HepG2 (cell line): ENCODE measurements around the gene MAP2K7. TPM values are rescaled to one million over a fixed set of nuclear protein-coding genes. Genes with fewer than 3 reads are reported as not detected.
A peak's percentile ranks its signal among the peaks of the same experiment; 100 is the strongest.

Experiments used
- AKAP8 ChIP-seq: sonication (generic); formaldehyde crosslinking; IDR thresholded peaks from 2 replicates; pipeline ENCODE4 v1.5.1; 2020; ENCODE audit warnings: mild to moderate bottlenecking, missing genetic modification reagents
- BCL6 ChIP-seq: IDR thresholded peaks from 2 replicates; pipeline ENCODE4 v1.6.1; 2016; ENCODE audit warnings: missing genetic modification reagents, missing compliant biosample characterization
- CBFB ChIP-seq: sonication (generic); formaldehyde crosslinking; IDR thresholded peaks from 2 replicates; pipeline ENCODE4 v1.4.0; 2020; ENCODE audit warnings: missing genetic modification reagents
- DNMT3B ChIP-seq: conservative IDR thresholded peaks from 2 replicates; pipeline ENCODE4 v1.6.1; 2016; ENCODE audit warnings: missing biosample characterization, control low read depth
- GTF3A ChIP-seq: sonication (generic); formaldehyde crosslinking; conservative IDR thresholded peaks from 2 replicates; pipeline ENCODE4 v1.4.0; 2020; ENCODE audit warnings: mild to moderate bottlenecking, missing genetic modification reagents
- MATR3 ChIP-seq: sonication (generic); formaldehyde crosslinking; IDR thresholded peaks from 2 replicates; pipeline ENCODE4 v1.4.0; 2020; ENCODE audit warnings: missing genetic modification reagents
- PAF1 ChIP-seq: IDR thresholded peaks from 2 replicates; pipeline ENCODE4 v1.6.1; 2016; ENCODE audit warnings: missing genetic modification reagents, missing compliant biosample characterization
- RAD51 ChIP-seq: fragments of 450-650 bp; IDR thresholded peaks from 2 replicates; pipeline ENCODE4 v1.6.1; 2016; ENCODE audit warnings: borderline replicate concordance
- SKI ChIP-seq: fragments of 450-650 bp; IDR thresholded peaks from one replicate; pipeline ENCODE4 v1.6.1; 2018; ENCODE audit warnings: mild to moderate bottlenecking; ENCODE audit not compliant: partially characterized antibody
- TBP ChIP-seq: sonication (generic); formaldehyde crosslinking; IDR thresholded peaks from 2 replicates; pipeline ENCODE4 v1.5.0; 2020; ENCODE audit warnings: missing genetic modification reagents
- ZFP62 ChIP-seq: sonication (generic); formaldehyde crosslinking; IDR thresholded peaks from 2 replicates; pipeline ENCODE4 v1.4.0; 2020; ENCODE audit warnings: missing genetic modification reagents
- ZMYM4 ChIP-seq: sonication (generic); formaldehyde crosslinking; IDR thresholded peaks from 2 replicates; pipeline ENCODE4 v1.8.1; 2023; ENCODE audit warnings: mild to moderate bottlenecking, missing genetic modification reagents
- ZNF335 ChIP-seq: sonication (generic); formaldehyde crosslinking; IDR thresholded peaks from 2 replicates; pipeline ENCODE4 v1.4.0; 2020; ENCODE audit warnings: missing genetic modification reagents
- ZNF567 ChIP-seq: sonication (generic); formaldehyde crosslinking; IDR thresholded peaks from 2 replicates; pipeline ENCODE4 v1.8.1; 2023; ENCODE audit warnings: mild to moderate bottlenecking, missing genetic modification reagents, borderline replicate concordance
- ZNF746 ChIP-seq: sonication (generic); formaldehyde crosslinking; IDR thresholded peaks from 2 replicates; pipeline ENCODE4 v1.8.0; 2022; ENCODE audit warnings: mild to moderate bottlenecking, missing genetic modification reagents
- ZNF766 ChIP-seq: sonication (generic); formaldehyde crosslinking; IDR thresholded peaks from 2 replicates; pipeline ENCODE4 v1.5.0; 2020; ENCODE audit warnings: missing genetic modification reagents, borderline replicate concordance
- ZNF777 ChIP-seq: sonication (generic); formaldehyde crosslinking; IDR thresholded peaks from 2 replicates; pipeline ENCODE4 v1.4.0; 2020; ENCODE audit warnings: missing genetic modification reagents
- ZNF782 ChIP-seq: sonication (generic); formaldehyde crosslinking; IDR thresholded peaks from 2 replicates; pipeline ENCODE4 v1.4.0; 2020; ENCODE audit warnings: missing genetic modification reagents, mild to moderate bottlenecking, borderline replicate concordance
- ZSCAN25 ChIP-seq: sonication (generic); formaldehyde crosslinking; IDR thresholded peaks from 2 replicates; pipeline ENCODE4 v1.8.0; 2022; ENCODE audit warnings: mild to moderate bottlenecking, missing genetic modification reagents
- polyA plus RNA-seq, 8 experiments: library from polyadenylated mRNA; depleted of rRNA in 3 of 8; stranded (reverse) in 7 of 8; unstranded in 1 of 8; fragments of >200 nt; fragmentation: Illumina TruSeq in 4 of 8; extraction: Trizol in 4 of 8; gene quantifications; 2 replicates each; pipeline versions ENCODE4 v1.2.1 to v1.2.3, GENCODE V29; 2011 to 2016; ENCODE audit warnings: low read depth in 4 of 8, missing spikeins in 1 of 8, mixed read lengths in 1 of 8; ENCODE audit not compliant: insufficient read depth in 1 of 8
- total RNA-seq, 5 experiments: library from RNA; depleted of rRNA; stranded (reverse); fragments of >200 nt; fragmentation: Illumina TruSeq; extraction: Trizol; gene quantifications; 2 replicates each; pipeline ENCODE4 v1.2.3, GENCODE V29; 2016; ENCODE audit warnings: low read depth in 1 of 5
- TF ChIP-seq, protein P1 (sequence below): sonication (generic); formaldehyde crosslinking; IDR thresholded peaks from 2 replicates; pipeline ENCODE4 v1.9.0; 2021; ENCODE audit warnings: missing genetic modification reagents, borderline replicate concordance
- TF ChIP-seq, protein P2 (sequence below): sonication (generic); formaldehyde crosslinking; conservative IDR thresholded peaks from 2 replicates; pipeline ENCODE4 v1.4.0; 2020; ENCODE audit warnings: missing genetic modification reagents
- TF ChIP-seq, protein P3 (sequence below): sonication (generic); formaldehyde crosslinking; conservative IDR thresholded peaks from 2 replicates; pipeline ENCODE4 v1.5.0; 2020; ENCODE audit warnings: missing genetic modification reagents

Gene MAP2K7
- total and polyA plus RNA-seq, 2 of the 13 experiments (the other 11 are each of a cell fraction or from before 2014, with no cell fraction given), result 9.0 to 10.8 TPM

DNA sequence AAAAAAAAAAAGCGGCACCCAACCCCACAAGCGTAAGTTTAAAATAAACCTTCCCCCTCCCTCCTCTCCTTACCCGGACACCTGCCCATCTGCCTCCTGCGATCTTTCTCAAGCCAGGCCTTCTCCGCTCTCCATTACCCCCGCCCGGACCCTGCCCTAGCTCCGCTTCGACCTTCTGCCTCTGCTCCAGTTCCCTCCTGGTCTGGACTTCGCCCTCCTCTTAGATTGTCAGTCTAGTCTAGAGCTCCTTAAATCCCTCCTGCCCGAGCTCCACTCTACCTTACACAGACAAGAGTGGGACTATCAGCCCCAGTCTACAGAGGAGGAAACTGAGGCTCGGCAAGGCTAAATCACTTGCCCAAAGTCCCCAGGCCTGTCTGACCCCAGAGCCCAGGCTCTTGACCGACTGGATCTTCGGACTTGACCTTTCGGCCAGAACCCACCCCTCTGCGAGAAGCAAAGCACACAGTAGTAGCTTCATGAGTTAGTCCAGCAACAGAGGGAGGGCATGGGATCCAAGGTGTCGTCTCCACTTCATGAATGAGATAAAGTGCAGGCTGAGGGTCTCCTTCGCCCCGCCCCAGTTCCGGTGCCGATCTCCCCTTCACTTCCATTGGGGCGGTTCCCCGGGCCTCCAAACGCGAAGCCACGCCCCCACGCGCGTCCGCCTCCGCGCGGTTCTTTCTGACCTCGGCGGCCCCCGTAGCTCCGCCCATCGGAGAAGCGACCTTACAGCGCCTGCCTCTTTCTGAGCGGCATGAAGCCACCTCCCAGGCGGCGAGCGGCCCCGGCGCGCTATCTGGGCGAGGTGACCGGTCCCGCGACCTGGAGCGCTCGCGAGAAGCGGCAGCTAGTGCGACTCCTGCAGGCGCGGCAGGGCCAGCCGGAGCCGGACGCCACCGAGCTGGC lies 16.2 kb downstream of the MAP2K7 start, which contains the start of gene SNAPC2 (continued):
- TF ChIP-seq, protein P1, sequence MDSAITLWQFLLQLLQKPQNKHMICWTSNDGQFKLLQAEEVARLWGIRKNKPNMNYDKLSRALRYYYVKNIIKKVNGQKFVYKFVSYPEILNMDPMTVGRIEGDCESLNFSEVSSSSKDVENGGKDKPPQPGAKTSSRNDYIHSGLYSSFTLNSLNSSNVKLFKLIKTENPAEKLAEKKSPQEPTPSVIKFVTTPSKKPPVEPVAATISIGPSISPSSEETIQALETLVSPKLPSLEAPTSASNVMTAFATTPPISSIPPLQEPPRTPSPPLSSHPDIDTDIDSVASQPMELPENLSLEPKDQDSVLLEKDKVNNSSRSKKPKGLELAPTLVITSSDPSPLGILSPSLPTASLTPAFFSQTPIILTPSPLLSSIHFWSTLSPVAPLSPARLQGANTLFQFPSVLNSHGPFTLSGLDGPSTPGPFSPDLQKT (CRISPR knock-in tag), result no peak
- no peak for TF ChIP-seq ZNF777 (CRISPR knock-in tag)
- TF ChIP-seq DNMT3B (CRISPR knock-in tag), result no peak
- TF ChIP-seq MATR3 (CRISPR knock-in tag), result no peak
- no peak; the same call in 1 of the 2 replicates for TF ChIP-seq ZNF782 (CRISPR knock-in tag)
- no peak for TF ChIP-seq AKAP8
- TF ChIP-seq ZMYM4, result peak; percentile 62
- no peak for TF ChIP-seq PAF1 (CRISPR knock-in tag)
- no peak for TF ChIP-seq RAD51
- TF ChIP-seq CBFB (CRISPR knock-in tag), result peak; percentile 66; the same call in 1 of the 2 replicates
- peak; percentile 89 for TF ChIP-seq ZNF335 (CRISPR knock-in tag)
- TF ChIP-seq ZSCAN25 (CRISPR knock-in tag), result no peak
- no peak; the same call in 1 of the 2 replicates for TF ChIP-seq ZNF567 (CRISPR knock-in tag)
- TF ChIP-seq ZFP62, result no peak
- TF ChIP-seq, protein P2, sequence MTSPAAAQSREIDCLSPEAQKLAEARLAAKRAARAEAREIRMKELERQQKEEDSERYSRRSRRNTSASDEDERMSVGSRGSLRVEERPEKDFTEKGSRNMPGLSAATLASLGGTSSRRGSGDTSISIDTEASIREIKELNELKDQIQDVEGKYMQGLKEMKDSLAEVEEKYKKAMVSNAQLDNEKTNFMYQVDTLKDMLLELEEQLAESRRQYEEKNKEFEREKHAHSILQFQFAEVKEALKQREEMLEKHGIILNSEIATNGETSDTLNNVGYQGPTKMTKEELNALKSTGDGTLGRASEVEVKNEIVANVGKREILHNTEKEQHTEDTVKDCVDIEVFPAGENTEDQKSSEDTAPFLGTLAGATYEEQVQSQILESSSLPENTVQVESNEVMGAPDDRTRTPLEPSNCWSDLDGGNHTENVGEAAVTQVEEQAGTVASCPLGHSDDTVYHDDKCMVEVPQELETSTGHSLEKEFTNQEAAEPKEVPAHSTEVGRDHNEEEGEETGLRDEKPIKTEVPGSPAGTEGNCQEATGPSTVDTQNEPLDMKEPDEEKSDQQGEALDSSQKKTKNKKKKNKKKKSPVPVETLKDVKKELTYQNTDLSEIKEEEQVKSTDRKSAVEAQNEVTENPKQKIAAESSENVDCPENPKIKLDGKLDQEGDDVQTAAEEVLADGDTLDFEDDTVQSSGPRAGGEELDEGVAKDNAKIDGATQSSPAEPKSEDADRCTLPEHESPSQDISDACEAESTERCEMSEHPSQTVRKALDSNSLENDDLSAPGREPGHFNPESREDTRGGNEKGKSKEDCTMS (CRISPR knock-in tag), result no peak
- TF ChIP-seq ZNF766 (CRISPR knock-in tag), result peak; percentile 85; the same call in 1 of the 2 replicates
- no peak for TF ChIP-seq BCL6
- no peak for TF ChIP-seq TBP (CRISPR knock-in tag)
- TF ChIP-seq, protein P3, sequence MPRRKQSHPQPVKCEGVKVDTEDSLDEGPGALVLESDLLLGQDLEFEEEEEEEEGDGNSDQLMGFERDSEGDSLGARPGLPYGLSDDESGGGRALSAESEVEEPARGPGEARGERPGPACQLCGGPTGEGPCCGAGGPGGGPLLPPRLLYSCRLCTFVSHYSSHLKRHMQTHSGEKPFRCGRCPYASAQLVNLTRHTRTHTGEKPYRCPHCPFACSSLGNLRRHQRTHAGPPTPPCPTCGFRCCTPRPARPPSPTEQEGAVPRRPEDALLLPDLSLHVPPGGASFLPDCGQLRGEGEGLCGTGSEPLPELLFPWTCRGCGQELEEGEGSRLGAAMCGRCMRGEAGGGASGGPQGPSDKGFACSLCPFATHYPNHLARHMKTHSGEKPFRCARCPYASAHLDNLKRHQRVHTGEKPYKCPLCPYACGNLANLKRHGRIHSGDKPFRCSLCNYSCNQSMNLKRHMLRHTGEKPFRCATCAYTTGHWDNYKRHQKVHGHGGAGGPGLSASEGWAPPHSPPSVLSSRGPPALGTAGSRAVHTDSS, result no peak
- no peak for TF ChIP-seq GTF3A (CRISPR knock-in tag)
- peak; percentile 27 for TF ChIP-seq SKI
- peak; percentile 39; the same call in 1 of the 2 replicates for TF ChIP-seq ZNF746 (CRISPR knock-in tag)
